Activated CD4-positive, alpha-beta T cell treated with anti-CD3 and anti-CD28 coated beads, Interleukin-2, amount 50 U/mL, for 24 hours (primary cell): ENCODE results near the gene ATF3.
"Not testable (repeated sequence)": the region's sequence is repeated elsewhere in the genome, so short reads cannot be mapped to it uniquely, and the experiment has no call there.

ENCODE experiments used
- DNase-seq, 2 donors: peaks; one replicate each; pipeline ENCODE4 v3.0.0-alpha.2; 2020; ENCODE audit warnings: low read depth in 1 of 2, low spot score in 1 of 2

Gene ATF3

GRCh38 chr1:212625781-212626450, 17.4 kb downstream of the ATF3 start:
- no peak for DNase-seq

DNA sequence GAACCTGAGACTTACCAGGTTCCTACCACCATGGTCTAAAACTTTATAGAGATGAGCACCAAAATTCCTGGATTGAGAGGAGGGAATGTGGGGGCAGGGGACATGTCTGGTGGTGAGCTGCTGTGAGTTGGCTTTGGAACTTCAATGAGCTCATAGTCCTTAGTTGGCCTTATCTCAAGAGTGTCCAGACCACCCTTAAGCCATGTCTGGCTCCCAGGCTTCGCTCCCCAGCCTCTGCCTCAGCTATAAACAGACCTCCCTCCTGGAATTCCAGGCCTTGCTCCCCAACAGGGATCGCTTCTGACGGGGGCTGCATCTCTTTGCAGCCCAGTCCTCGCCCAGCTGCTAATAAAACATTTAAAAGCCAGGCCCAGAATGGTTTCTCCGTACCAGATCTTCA, 19.5 kb downstream of the ATF3 start:
- DNase-seq = no peak

- DNase-seq = no peak
Observed at GRCh38 chr1:212628813-212629415, 20.4 kb downstream of the ATF3 start.

DNA sequence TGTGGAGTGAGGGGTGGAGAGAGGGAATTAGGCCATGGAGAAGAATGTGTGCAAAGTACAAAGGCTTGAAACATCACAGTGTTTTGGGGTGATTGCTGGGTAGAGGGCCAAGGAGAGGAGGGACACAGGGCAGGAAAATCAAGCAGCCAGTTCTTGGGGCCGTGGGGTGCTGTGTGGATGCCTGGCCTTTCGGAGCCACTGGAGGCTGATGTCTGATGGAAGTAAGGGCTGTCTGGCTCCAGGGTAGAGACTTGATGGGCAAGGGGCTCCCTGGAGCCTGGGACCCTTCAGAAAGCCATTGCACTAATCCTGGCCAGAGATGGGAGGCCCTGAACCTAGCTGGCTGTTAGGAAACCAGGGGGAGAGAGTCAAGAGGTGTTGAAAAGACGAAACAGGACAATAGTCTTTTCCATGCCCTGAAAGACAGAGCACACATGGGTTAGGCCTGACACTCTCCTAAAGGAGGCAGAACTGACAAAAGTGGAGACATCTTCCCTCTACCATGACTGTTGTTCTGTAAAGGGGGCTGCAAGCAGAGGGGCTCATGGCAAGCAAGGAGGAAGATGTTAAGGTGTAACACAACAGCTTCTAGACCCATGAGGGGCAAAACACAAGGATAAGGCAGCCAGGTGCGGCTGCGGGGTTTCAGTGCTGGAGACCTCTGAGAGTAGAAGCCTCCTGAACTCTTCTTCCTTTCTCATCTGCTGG, 21.0 kb downstream of the ATF3 start:
- no peak for DNase-seq

- DNase-seq = peak; percentile 35 to 48
Observed at GRCh38 chr1:212630158-212630900, 21.8 kb downstream of the ATF3 start.

DNA sequence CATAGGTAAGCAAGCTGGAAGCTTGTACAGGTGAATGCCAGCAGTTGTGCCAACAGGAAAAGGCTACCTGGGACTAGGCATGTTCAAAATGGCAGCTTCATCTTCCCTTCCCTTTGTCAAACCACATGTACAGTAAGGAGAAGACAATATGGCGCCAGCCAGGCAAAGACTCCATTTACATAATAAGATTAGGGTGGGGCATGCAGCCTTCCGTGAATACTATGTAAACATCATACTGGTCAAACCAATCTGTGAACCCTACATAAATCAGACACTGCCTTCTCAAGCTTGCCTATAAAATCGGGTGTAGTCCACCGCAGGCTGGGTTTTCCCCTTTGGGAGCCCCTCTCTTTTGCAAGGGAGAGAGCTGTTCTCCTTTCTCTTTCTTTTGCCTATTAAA, 24.6 kb downstream of the ATF3 start:
- no peak for DNase-seq

- no peak for DNase-seq
Observed at GRCh38 chr1:212634252-212634651, 25.7 kb downstream of the ATF3 start.

DNA sequence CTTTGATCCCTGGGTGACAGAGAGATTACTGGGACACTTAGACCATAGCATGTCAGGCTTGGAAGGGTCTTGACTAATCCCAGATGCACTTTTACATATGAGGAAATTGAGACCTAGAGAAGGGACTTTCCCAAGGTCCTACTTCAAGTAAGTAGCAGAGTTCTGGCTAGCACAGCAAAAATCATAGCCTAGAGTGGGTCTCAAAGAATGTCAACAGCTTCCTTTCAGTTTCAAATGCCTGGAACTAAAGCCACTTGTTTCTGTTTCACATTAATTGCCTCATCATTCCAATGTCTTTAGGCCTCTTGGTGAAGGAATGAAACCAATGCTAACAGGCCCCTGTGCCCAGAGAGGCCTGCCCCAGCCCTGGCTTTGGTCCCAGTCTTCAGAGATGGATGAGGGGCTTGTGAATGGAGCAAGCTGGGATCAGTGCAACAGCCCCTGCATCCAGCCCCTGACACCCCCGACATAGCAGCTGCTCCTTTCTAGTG, 26.6 kb downstream of the ATF3 start:
- DNase-seq = no peak

DNA sequence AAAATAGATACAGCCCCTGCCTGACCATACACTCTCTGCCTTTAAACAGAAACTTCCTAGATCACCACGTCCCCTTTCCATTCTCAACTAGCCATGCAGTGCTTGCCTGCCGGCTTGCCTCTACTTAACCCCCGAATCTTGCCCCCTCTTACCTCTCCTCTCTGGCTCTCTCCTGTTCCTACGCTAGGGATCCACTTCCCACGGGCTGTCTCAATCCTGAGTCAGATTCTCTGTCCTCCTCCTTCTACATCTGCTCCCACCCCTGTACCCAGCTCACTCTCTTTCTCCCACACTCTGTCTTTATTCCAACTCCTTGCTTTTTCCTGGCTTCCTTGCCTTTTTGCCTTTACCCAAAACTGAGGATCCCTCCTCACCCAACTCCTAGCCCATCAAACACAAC, 29.3 kb downstream of the ATF3 start:
- DNase-seq = no peak

GRCh38 chr1:212638492-212639151, 30.1 kb downstream of the ATF3 start:
- no peak for DNase-seq

DNA sequence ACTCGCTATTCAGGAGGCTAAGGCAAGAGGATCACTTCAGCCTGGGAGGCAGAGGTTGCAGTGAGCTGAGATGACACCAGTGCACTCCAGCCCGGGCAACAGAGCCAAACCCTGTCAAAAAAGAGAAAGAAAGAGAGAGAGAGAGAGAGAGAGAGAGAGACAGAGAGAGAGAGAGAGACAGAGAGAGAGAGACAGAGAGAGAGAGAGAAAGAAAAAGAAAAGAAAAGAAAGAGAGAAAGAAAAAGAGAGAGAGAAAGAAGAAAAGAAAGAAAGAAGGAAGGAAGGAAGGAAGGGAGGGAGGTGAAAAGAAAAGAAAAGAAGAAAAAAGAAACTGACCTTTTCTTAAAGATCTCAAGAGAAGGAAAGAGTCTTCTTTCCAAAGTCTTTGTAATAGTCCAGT, 31.0 kb downstream of the ATF3 start:
- not testable (repeated sequence) for DNase-seq

DNA sequence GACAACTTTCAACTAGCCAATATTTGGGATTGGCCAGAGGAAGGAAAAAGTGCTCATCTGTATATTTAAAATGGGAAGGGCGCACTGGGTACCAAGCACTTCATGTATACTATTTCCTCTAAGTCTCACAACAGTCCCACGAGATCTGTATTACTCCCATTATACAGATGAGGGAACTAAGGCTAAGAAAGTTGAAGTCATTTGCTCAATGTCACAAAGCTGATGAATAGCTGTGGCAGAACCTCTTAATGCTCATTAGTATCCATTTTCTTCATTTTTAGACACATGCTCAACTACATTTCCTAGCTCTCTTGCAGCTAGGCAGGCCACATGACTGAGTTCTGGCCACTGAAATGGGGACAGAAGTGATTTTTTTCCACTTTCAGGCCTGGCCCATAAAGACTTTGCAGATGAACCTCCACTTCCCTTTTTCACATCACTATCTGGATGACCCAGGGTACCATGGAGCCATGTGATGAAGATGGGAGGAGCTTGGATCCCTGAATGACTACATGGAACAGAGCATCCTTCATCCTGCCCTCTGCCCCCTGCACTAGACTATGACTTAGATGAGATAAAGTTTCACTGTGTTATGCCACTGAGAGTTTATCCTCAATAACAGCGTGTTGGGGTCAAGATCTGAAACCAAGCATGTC, 31.8 kb downstream of the ATF3 start:
- DNase-seq = no peak

GRCh38 chr1:212641956-212642355, 33.4 kb downstream of the ATF3 start:
- DNase-seq = no peak

GRCh38 chr1:212643877-212644276, 35.3 kb downstream of the ATF3 start:
- no peak for DNase-seq

GRCh38 chr1:212644866-212645545, 36.4 kb downstream of the ATF3 start:
- no peak for DNase-seq

DNA sequence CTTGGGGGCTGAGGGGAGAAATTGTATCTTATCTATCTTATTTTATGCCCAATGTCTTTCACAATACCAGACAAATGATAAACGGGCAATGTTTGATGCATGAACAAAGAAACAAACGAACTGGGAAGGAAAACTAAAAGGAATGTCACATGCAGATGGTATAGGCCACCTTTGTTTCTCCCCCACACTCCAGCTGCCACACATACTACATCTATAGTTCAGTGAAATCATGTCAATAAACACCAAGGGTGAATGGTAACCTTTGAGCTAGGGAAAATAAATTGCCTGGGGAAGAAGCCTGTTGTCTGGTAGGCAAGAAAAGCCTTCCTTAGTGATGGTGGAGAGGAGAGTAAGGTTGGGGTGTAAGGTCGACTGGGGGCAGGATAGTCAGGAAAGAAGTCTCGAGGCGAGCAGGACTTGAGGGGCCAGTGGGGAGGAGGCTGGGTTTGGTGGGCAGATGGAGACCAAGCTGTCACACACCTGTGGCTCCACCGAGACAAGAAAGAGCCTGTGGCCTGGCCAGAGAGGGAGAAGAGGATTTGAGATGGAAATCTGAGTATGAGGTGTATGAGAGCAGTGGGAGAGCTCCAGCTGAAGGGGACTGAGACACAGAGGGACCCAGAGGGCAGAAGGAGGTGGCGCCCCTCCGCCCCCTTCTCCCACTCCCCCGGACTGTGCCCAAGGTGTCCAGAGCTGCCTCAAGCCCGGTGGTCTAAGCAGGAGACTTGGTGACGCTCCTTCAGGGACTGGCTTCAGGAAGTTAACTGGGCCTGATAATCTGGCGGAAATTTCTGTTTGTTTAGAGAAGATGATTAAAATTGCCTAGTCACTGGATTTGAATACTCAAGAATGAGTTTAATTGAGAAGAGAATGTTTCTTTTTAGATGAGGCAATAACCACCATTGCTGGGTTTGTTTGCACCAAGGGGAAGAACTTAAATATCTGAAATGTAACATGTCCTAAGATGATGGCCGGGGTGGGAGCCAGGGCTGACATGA, 37.3 kb downstream of the ATF3 start:
- no peak for DNase-seq

- DNase-seq = no peak
Observed at GRCh38 chr1:212646588-212646987, 38.0 kb downstream of the ATF3 start.

- DNase-seq = no peak
Observed at GRCh38 chr1:212647004-212647403, 38.4 kb downstream of the ATF3 start.

- DNase-seq = no peak
Observed at GRCh38 chr1:212648431-212648830, 39.9 kb downstream of the ATF3 start.
